CD4-positive, alpha-beta T cell treated with Interleukin-15 for 4 hours (primary cell): Measurements from ENCODE around the gene RCC2.
"Not testable (repeated sequence)": the region's sequence is repeated elsewhere in the genome, so short reads cannot be mapped to it uniquely, and the experiment has no call there.

Source experiments
- DNase-seq: peaks from one replicate; pipeline ENCODE4 v3.0.0-alpha.2; 2020; ENCODE audit warnings: low spot score

The RCC2 gene

DNA sequence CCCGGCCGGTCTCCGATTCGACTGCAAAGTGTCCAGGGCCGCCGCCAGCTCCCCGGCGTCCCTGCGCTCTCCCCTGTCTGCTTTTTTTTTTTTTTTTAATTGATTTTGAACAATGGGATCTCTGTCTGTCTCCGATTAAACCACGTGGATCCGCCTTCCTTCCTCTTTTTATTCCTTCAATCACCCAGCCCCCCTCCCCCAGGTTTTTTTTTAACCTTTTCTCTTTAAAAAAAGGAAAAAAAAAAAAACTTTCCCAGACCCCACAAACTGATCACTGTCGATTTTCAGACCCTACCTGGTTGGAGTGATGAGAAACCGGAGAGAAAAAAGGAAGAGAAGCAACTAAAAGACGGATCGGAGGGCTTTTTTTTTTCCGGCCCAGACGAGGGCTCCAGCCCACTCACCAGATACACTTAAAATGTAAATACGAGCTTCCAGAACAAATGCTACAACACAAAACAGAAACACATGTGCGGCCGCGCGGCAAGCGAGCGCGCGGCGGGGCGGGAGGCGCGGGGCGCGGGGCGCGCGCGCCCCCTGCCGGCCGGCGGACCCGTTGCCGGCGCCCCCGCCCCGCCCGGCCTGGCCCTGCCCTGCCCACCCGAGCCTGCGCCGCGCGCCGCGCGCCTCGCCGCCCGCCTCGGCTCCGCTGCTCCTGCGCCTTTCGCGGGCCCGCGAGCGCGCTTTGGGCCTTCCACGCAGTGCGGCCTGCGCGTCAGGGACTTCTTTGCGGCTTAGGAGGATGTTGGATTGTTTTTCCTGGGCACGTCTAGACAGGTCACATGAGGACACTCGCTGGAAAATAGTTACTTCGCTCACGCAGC, at the start of gene RCC2:
RCC2 (minus strand) TSS at position 428 of the 824 bp plus-strand sequence. CDS start 1,163 bp downstream, outside the sequence.
- peak; percentile 71 for DNase-seq

DNA sequence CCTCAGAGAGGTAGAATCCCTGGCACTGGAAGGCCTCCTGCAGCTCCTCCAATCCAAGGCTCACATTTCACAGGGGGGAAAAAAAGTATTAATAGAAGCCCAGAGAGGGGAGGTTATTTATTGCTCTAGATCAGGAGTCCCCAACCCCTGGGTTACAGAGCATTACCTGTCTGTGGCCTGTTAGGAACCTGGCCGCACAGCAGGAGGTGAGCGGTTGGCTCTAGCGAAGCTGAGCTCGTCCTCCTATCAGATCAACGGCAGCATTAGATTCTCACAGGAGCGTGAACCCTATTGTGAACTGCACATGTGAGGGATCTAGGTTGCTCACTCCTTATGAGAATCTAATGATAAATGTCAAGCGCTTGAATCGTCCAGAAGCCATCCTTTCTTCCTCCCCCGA, 46.8 kb upstream of the RCC2 start:
- no peak for DNase-seq

DNA sequence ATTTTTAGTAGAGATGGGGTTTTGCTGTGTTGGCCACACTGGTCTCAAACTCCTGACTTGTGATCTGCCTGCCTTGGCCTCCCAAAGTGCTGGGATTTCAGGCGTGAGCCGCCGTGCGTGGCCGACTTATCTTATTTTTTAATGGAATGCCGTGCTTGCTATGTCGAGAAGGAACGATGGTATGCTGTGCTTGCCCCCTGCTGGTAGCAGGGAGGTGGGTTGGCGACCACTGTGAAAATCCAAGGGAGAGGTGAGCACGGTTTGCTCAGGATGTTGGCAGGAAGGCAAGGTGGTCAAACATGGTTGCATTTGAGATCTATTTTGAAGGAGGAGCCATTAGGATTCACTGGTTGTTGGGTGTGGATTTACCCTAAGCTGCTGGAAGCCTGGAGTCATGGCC, 45.8 kb upstream of the RCC2 start:
- no peak for DNase-seq

- DNase-seq: not testable (repeated sequence)
Observed at GRCh38 chr1:17481981-17482380, 42.5 kb upstream of the RCC2 start.

- no peak for DNase-seq
Observed at GRCh38 chr1:17480846-17481245, 41.4 kb upstream of the RCC2 start.

DNA sequence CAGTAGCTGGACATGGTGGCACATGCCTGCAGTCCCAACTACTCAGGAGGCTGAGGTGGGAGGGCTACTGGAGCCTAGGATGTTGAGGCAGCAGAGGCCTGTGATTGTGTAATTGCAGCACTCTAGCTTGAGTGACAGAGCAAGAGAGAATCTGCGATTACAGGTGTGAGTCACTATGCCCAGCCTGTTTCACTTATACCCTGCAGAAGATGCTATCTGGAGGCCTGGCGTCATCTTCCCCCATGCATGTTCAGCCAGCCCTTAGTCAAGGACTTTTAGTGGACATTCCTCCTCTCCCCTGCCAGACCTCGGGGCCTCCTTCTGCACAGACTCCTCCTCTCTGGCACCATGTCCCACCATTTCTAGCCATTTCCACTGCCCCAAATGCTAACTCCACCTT, 36.3 kb upstream of the RCC2 start:
- no peak for DNase-seq

GRCh38 chr1:17474836-17475555, 35.5 kb upstream of the RCC2 start:
- DNase-seq: not testable (repeated sequence)

DNA sequence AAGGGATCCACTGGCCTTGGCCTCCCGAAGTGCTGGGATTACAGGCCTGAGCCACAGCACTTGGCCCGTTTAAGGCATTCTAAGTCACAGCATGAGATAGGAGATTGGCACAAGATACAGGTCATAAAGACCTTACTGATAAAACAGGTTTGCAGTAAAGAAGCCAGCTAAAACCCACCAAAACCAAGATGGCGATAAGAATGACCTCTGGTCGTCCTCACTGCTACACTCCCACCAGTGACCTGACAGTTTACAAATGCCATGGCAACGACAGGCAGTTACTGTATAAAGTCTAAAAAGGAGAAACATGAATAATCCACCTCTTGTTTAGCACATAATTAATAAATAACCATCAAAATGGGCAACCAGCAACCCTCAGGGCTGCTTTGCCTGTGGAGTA, 33.3 kb upstream of the RCC2 start:
- DNase-seq: no peak

- DNase-seq: no peak
Observed at GRCh38 chr1:17471393-17471792, 31.9 kb upstream of the RCC2 start.

GRCh38 chr1:17470021-17470799, 30.7 kb upstream of the RCC2 start:
- DNase-seq: no peak

DNA sequence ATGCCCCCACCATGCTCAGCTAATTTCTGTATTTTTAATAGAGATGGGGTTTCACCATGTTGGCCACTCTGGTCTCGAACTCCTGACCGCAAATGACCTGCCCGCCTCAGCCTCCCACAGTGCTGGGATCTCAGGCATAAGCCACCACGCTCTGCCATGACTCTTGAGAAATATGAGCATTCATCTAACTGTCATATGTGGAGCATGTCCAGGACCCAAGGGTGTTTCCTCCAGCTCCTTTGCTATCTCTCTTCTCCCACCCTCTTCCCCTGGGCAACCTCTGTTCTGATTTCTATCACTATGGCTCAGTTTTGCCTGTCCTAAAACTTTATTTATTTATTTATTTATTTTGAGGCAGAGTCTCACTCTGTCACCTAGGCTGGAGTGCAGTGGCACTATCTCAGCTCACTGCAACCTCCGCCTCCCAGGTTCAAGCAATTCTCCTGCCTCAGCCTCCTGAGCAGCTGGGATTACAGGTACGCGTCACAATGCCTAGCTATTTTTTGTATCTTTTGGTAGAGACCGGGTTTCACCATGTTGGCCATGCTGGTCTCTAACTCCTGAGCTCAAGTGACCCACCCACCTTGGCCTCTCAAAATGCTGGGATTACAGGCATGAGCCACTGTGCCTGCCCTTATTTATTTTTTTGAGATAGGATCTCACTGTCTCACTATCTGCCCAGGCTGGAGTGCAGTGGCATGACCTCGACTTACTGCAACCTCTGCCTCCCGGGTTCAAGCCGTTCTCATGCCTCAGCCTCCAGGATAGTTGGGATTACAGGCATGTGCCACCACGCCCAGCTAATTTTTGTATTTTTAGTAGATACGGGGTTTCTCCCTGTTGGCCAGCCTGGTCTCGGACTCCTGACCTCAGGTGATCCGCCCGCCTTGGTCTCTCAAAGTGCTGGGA, 29.1 kb upstream of the RCC2 start:
- not testable (repeated sequence) for DNase-seq

DNA sequence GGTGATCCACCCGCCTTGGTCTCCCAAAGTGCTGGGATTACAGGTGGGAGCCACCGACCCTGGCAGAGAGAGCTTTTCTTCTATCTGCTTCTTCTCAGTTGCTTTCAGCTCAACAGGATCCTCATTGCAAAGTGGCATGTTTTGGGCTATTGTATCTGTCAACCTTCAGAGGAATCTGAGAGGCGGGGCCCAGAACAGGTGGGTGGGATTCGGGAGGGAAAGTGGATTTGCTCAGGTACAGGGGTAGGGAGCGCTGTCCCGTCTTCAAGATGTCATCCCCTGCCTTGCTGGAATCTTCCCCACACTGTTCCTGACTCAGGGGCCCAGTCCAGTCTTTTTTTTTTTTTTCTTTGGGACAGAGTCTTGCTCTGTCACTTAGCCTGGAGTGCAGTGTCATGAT, 26.9 kb upstream of the RCC2 start:
- no peak for DNase-seq

GRCh38 chr1:17465228-17465627, 25.8 kb upstream of the RCC2 start:
- no peak for DNase-seq

DNA sequence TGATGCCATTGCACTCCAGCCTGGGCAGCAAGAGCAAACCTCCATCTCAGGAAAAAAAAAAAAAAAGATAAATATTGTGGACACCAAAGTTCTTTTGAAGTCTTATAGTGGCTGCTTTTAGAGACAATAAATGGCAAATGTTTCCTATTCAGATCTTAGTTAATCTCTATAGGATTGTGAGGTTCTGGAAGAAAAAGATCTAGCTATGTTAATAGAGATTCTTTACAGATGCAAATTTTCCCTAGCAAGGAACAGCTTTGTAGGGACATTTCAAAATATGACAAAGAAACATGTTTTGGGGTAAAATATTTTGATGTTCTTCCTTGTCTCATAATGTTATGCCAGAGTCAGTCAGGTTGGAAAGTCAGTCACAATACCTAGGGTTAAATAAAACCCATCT, 24.5 kb upstream of the RCC2 start:
- DNase-seq: no peak

DNA sequence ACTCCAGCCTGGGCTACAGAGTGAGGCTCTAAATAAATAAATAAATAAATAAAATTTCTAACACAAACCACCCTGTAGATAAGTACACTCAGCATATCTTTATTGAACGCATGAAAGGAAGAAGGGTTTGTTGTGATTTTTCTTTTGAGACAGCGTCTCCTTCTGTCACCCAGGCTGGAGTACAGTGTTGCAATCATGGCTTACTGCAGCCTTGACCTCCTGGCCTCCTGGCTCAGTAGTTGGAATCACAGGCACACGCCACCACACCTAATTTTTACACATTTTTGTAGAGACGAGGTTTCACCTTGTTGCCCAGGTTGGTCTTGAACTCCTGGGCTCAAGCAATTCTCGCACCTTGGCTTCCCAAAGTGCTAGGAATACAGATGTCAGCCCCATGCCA, 23.2 kb upstream of the RCC2 start:
- no peak for DNase-seq

DNA sequence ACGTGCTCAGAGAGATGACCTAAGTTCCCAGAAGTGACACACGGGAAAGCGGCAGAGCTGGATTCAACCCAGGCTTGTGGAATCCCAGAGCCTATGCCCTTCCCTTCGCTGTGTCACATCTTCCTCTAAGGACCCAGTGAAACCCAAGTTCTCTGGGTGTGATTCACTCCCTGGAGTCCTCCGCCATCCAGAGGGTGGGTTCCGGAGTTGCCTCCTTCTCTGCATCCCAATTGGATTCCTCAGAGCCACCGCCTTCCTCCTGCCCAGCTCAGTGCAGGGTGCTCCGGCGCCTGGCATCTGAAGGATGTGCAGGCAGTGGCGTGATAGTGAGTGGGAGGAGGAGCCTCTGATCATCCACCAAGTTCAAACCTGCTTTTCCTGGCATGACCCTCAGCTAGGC, 20.7 kb upstream of the RCC2 start:
- no peak for DNase-seq

DNA sequence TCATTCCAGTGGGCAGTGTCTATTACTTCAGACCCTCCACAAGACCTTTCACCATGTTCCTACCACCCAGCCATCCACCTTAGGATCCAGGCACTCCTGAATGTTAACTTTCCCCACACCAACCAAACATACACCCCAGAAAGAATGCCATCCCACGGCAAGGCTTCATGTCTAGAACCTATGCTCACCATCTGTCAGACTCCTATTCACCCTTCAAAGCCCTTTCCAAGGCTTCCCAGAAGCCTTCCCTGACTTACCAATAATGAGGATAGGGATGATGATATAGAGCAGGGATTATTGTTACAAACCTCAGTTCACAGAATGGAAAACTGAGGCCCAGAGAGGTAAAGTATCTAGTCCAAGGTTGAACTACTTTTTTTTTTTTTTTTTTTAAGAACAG, 19.3 kb upstream of the RCC2 start:
- DNase-seq: no peak

DNA sequence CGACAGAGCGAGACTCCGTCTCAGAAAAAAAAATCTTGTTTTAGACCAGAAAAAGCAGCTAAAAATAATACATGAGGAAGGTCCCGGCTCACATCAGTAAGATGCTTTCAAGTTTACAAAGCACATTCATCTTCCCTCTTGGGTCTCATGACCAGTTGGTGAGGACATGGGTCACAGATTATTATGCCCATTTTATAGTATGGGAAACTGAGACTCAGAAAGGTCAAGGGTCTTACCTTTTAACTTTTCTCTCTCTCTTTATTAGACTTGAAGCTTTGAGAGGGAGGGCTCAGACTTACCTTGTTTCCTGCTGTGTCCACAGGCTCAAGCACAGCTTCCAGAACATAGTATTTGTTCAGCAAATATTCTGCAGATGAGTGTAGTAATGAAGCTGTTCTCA, 13.2 kb upstream of the RCC2 start:
- DNase-seq: no peak

- DNase-seq: not testable (repeated sequence)
Observed at GRCh38 chr1:17452203-17452602, 12.7 kb upstream of the RCC2 start.

GRCh38 chr1:17451731-17452130, 12.3 kb upstream of the RCC2 start:
- no peak for DNase-seq

DNA sequence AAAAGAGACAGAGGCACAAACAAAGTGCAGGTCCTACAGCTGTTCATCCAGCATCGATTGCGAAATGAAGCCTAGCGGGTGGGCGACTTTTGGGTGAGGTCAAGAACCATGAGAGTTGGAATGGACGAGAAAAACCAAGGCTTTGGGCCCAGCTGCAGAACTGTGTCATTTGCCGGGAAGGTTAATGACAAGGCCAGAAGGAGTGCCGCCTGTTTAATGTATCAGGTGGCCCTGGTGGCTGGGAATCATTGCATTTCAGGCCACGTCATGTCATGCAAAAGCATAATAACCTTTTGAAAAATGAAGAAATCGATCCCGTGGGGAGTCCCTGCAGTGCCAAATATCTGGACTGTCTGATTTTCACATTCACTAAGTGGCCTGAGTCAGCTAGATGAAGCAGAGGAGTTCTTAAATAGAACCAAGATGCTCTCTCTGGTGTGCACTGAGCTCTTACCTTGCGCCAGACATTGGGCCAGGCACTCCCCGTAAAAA, 8.1 kb upstream of the RCC2 start:
- DNase-seq: no peak
